HL-60 (cell line): ENCODE results near the gene CRYGD.

Experiments used
- DNase-seq, 2 experiments: peaks; one replicate each; pipeline ENCODE4 v3.0.0-alpha.2; 2010 to 2020; ENCODE audit warnings: low read depth in 1 of 2, low spot score in 1 of 2
- H3K27ac ChIP-seq: fragments of 250-450 bp; sonication (Bioruptor Pico); replicated peaks from 2 replicates; pipeline ENCODE4 v1.5.1; 2020; ENCODE audit warnings: mild to moderate bottlenecking, moderate library complexity
- H3K27me3 ChIP-seq: fragments of 250-450 bp; sonication (Bioruptor Pico); 2 replicates; pipeline ENCODE4 v1.5.1; 2021; ENCODE audit warnings: mild to moderate bottlenecking, moderate library complexity; ENCODE audit not compliant: insufficient read depth, poor library complexity, severe bottlenecking
- H3K4me3 ChIP-seq: replicated peaks from 2 replicates; pipeline ENCODE4 v1.5.1; 2011; ENCODE audit warnings: mild to moderate bottlenecking, control low read depth, low read length; ENCODE audit not compliant: insufficient read depth
- GABPA ChIP-seq: IDR thresholded peaks from 2 replicates; pipeline ENCODE4 v1.6.1; 2012; ENCODE audit warnings: low read depth
- POLR2AphosphoS5 ChIP-seq: IDR thresholded peaks from 2 replicates; pipeline ENCODE4 v1.6.1; 2012; ENCODE audit warnings: low read depth
- SPI1 ChIP-seq: IDR thresholded peaks from 2 replicates; pipeline ENCODE4 v1.6.1; 2012; ENCODE audit warnings: low read depth, mild to moderate bottlenecking, borderline replicate concordance
- TF ChIP-seq, protein P1 (sequence below): IDR thresholded peaks from one replicate; pipeline ENCODE4 v1.5.1; 2011; ENCODE audit warnings: low read length, control low read depth, inconsistent platforms; ENCODE audit not compliant: insufficient read depth
- TF ChIP-seq, protein P2 (sequence below): IDR thresholded peaks from 2 replicates; pipeline ENCODE4 v1.6.1; 2012; ENCODE audit warnings: low read depth; ENCODE audit not compliant: insufficient replicate concordance

The CRYGD gene

GRCh38 chr2:208093128-208093527, 31.2 kb downstream of the CRYGD start:
- Histone ChIP-seq H3K4me3 (no peak overlapping the region), H3K27ac (no peak overlapping the region), H3K27me3 (no peaks in the 10 kb centered on the region)
- TF ChIP-seq POLR2AphosphoS5 (no peak), SPI1 (no peak), GABPA (no peak)
- TF ChIP-seq, protein P1, sequence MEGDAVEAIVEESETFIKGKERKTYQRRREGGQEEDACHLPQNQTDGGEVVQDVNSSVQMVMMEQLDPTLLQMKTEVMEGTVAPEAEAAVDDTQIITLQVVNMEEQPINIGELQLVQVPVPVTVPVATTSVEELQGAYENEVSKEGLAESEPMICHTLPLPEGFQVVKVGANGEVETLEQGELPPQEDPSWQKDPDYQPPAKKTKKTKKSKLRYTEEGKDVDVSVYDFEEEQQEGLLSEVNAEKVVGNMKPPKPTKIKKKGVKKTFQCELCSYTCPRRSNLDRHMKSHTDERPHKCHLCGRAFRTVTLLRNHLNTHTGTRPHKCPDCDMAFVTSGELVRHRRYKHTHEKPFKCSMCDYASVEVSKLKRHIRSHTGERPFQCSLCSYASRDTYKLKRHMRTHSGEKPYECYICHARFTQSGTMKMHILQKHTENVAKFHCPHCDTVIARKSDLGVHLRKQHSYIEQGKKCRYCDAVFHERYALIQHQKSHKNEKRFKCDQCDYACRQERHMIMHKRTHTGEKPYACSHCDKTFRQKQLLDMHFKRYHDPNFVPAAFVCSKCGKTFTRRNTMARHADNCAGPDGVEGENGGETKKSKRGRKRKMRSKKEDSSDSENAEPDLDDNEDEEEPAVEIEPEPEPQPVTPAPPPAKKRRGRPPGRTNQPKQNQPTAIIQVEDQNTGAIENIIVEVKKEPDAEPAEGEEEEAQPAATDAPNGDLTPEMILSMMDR: no peak
- TF ChIP-seq, protein P2, sequence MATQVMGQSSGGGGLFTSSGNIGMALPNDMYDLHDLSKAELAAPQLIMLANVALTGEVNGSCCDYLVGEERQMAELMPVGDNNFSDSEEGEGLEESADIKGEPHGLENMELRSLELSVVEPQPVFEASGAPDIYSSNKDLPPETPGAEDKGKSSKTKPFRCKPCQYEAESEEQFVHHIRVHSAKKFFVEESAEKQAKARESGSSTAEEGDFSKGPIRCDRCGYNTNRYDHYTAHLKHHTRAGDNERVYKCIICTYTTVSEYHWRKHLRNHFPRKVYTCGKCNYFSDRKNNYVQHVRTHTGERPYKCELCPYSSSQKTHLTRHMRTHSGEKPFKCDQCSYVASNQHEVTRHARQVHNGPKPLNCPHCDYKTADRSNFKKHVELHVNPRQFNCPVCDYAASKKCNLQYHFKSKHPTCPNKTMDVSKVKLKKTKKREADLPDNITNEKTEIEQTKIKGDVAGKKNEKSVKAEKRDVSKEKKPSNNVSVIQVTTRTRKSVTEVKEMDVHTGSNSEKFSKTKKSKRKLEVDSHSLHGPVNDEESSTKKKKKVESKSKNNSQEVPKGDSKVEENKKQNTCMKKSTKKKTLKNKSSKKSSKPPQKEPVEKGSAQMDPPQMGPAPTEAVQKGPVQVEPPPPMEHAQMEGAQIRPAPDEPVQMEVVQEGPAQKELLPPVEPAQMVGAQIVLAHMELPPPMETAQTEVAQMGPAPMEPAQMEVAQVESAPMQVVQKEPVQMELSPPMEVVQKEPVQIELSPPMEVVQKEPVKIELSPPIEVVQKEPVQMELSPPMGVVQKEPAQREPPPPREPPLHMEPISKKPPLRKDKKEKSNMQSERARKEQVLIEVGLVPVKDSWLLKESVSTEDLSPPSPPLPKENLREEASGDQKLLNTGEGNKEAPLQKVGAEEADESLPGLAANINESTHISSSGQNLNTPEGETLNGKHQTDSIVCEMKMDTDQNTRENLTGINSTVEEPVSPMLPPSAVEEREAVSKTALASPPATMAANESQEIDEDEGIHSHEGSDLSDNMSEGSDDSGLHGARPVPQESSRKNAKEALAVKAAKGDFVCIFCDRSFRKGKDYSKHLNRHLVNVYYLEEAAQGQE: no peak
- DNase-seq: no peak

- Histone ChIP-seq H3K4me3 (no peak overlapping the region), H3K27me3 (no peaks in the 10 kb centered on the region), H3K27ac (no peak overlapping the region)
- TF ChIP-seq POLR2AphosphoS5 (no peak), GABPA (no peak), SPI1 (no peak)
- TF ChIP-seq, protein P1: no peak
- TF ChIP-seq, protein P2: no peak
- no peak for DNase-seq
Observed at GRCh38 chr2:208092093-208092832, 32.1 kb downstream of the CRYGD start.

GRCh38 chr2:208090420-208090819, 33.9 kb downstream of the CRYGD start:
- Histone ChIP-seq H3K4me3 (no peak overlapping the region), H3K27ac (no peak overlapping the region), H3K27me3 (no peaks in the 10 kb centered on the region)
- DNase-seq: no peak
- TF ChIP-seq, protein P1: no peak
- TF ChIP-seq SPI1 (no peak), POLR2AphosphoS5 (no peak), GABPA (no peak)
- TF ChIP-seq, protein P2: no peak
